ENCODE results near the gene CDK18. TPM values are rescaled to one million over a fixed set of nuclear protein-coding genes. Genes with fewer than 3 reads are reported as not detected.

Gene CDK18
- polyA plus RNA-seq, 1 donor from 2014 or later = not detected

DNA sequence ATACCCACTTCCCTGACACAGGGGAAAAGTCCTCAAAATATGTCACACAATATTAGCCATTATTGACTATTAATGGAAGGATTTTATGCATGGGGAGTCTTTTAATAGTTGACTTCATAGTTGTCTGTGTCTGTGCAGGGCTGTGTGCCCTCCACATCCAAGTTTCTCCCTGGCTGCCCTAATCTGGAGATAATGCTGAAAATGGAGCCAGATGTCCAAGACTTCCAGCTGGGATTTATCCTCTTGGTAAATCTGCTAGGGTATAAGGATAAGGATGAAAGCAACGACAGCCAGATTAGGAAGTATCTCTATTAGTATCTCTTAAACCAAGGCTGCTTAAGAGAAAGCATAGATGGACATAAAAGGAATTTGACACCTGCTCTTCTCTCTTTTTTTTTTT lies 42.1 kb downstream of the CDK18 start:
- H3K36me3 ChIP-seq (ENCODE audit: insufficient read depth, low read length) = no peaks in the 10 kb centered on the region
- H3K9me3 ChIP-seq (ENCODE audit: low read length) = no peaks in the 10 kb centered on the region
- H3F3A ChIP-seq (ENCODE audit: insufficient read depth, low read length, poor library complexity, severe bottlenecking) = no peaks in the 10 kb centered on the region
- no peak overlapping the region for H2AFZ ChIP-seq (ENCODE audit: low read depth, low read length)
- H3K9ac ChIP-seq (ENCODE audit: low read length) = no peak overlapping the region
- H3K79me2 ChIP-seq (replicated peaks; ENCODE audit: insufficient read depth, low read length) = no peaks in the 10 kb centered on the region
- no peak overlapping the region for H3K4me3 ChIP-seq (ENCODE audit: low read length)
- H4K20me1 ChIP-seq (ENCODE audit: insufficient read depth) = no peaks in the 10 kb centered on the region
- H3K27ac ChIP-seq (ENCODE audit: low read length) = no peak overlapping the region
- TF ChIP-seq EZH2 (IDR thresholded peaks at IDR 0.05; ENCODE audit: borderline replicate concordance, insufficient read depth, low read length, poor library complexity, severe bottlenecking) (no peak), TAF1 (IDR thresholded peaks at IDR 0.05; ENCODE audit: low read depth) (no peak), EP300 (conservative IDR thresholded peaks at IDR 0.05; ENCODE audit: poor library complexity, severe bottlenecking) (no peak), RAD21 (conservative IDR thresholded peaks at IDR 0.05) (no peak), POLR2AphosphoS5 (IDR thresholded peaks at IDR 0.05) (no peak), SMC3 (conservative IDR thresholded peaks at IDR 0.05; ENCODE audit: poor library complexity) (no peak), MXI1 (conservative IDR thresholded peaks at IDR 0.05; ENCODE audit: poor library complexity, severe bottlenecking) (no peak)
- TF ChIP-seq, protein P1, sequence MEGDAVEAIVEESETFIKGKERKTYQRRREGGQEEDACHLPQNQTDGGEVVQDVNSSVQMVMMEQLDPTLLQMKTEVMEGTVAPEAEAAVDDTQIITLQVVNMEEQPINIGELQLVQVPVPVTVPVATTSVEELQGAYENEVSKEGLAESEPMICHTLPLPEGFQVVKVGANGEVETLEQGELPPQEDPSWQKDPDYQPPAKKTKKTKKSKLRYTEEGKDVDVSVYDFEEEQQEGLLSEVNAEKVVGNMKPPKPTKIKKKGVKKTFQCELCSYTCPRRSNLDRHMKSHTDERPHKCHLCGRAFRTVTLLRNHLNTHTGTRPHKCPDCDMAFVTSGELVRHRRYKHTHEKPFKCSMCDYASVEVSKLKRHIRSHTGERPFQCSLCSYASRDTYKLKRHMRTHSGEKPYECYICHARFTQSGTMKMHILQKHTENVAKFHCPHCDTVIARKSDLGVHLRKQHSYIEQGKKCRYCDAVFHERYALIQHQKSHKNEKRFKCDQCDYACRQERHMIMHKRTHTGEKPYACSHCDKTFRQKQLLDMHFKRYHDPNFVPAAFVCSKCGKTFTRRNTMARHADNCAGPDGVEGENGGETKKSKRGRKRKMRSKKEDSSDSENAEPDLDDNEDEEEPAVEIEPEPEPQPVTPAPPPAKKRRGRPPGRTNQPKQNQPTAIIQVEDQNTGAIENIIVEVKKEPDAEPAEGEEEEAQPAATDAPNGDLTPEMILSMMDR (IDR thresholded peaks at IDR 0.05; ENCODE audit: poor library complexity, severe bottlenecking) = no peak
- no peak overlapping the region for H3K4me2 ChIP-seq (ENCODE audit: low read length)
- no peaks in the 10 kb centered on the region for H3K9me2 ChIP-seq (ENCODE audit: insufficient read depth, low read length)
- no peaks in the 10 kb centered on the region for H3K27me3 ChIP-seq (ENCODE audit: insufficient read depth, low read depth, low read length)

DNA sequence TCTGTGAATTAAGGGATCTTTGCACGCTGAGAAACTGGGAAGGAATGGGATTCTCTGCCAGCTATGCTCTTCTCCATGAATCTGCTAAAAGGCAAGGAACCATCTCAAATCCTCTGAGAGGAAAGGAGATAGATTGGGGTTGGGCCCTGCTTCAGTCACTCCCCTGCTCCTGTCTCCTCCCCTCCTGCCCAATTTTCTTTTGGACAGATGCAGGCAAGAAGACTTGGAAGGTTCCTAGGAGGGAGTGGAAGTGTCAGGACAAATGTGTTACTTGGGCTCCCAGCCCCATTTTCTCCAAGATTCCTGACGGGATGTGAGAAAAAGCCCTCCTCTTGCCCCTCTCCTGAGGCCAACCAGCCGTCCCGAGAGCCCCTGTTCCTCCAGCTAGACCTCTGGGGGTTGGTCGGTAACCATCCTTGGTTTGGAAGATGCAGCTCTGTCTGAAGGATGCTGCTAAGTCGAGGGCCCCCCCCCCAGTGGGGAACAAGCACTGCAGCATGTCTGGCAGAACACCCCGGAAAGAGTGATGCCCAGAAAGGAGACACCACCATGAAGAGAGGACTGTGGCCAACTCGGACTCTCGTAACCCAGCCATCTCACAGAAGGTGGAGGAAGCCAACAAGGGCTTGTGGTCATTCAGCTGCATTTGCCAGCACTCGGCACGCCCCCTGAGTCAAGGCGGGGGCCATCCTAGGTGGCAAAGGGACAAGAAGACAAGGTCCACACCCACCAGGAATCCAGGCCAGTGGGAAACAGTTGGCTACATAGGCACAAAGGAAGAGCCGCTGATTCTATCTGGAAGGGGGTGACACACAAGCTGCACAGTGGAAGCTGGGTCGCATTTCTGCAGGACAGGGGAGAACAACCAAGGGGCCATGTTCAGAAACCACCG lies 43.7 kb downstream of the CDK18 start:
- no peak overlapping the region for H3K9ac ChIP-seq (ENCODE audit: low read length)
- no peaks in the 10 kb centered on the region for H3K36me3 ChIP-seq (ENCODE audit: insufficient read depth, low read length)
- no peaks in the 10 kb centered on the region for H4K20me1 ChIP-seq (ENCODE audit: insufficient read depth)
- H3K9me3 ChIP-seq (ENCODE audit: low read length) = no peaks in the 10 kb centered on the region
- no peak overlapping the region for H3K27ac ChIP-seq (ENCODE audit: low read length)
- no peaks in the 10 kb centered on the region for H3K79me2 ChIP-seq (replicated peaks; ENCODE audit: insufficient read depth, low read length)
- H3F3A ChIP-seq (ENCODE audit: insufficient read depth, low read length, poor library complexity, severe bottlenecking) = no peaks in the 10 kb centered on the region
- H2AFZ ChIP-seq (ENCODE audit: low read depth, low read length) = no peak overlapping the region
- H3K27me3 ChIP-seq (ENCODE audit: insufficient read depth, low read depth, low read length) = no peaks in the 10 kb centered on the region
- H3K4me3 ChIP-seq (ENCODE audit: low read length) = no peak overlapping the region
- H3K9me2 ChIP-seq (ENCODE audit: insufficient read depth, low read length) = no peaks in the 10 kb centered on the region
- H3K4me2 ChIP-seq (ENCODE audit: low read length) = no peak overlapping the region
- TF ChIP-seq TAF1 (IDR thresholded peaks at IDR 0.05; ENCODE audit: low read depth) (no peak), RAD21 (conservative IDR thresholded peaks at IDR 0.05) (no peak), POLR2AphosphoS5 (IDR thresholded peaks at IDR 0.05) (no peak), EZH2 (IDR thresholded peaks at IDR 0.05; ENCODE audit: borderline replicate concordance, insufficient read depth, low read length, poor library complexity, severe bottlenecking) (no peak), SMC3 (conservative IDR thresholded peaks at IDR 0.05; ENCODE audit: poor library complexity) (no peak)
- TF ChIP-seq, protein P1 (IDR thresholded peaks at IDR 0.05; ENCODE audit: poor library complexity, severe bottlenecking) = no peak

Measured in neural cell (in vitro differentiated cells).